Endodermal cell (in vitro differentiated cells): ENCODE results near the gene ARCN1. TPM values are rescaled to one million over a fixed set of nuclear protein-coding genes. Genes with fewer than 3 reads are reported as not detected.
"Not testable (repeated sequence)": the region's sequence is repeated elsewhere in the genome, so short reads cannot be mapped to it uniquely, and the experiment has no call there.

Experiments used
- DNase-seq: peaks from one replicate; pipeline ENCODE4 v3.0.0-alpha.2; 2017
- H3K27ac ChIP-seq: 2 replicates; pipeline ENCODE4 v1.5.1; 2013; ENCODE audit warnings: mild to moderate bottlenecking, low read depth, low read length, moderate library complexity
- H3K27me3 ChIP-seq: 2 replicates; pipeline ENCODE4 v1.6.1; 2013; ENCODE audit warnings: mild to moderate bottlenecking, low read length, moderate library complexity; ENCODE audit not compliant: insufficient read depth, control insufficient read depth, poor library complexity, severe bottlenecking
- H3K36me3 ChIP-seq: 2 replicates; pipeline ENCODE4 v1.7.0; 2013; ENCODE audit warnings: mild to moderate bottlenecking, low read length, moderate library complexity; ENCODE audit not compliant: control insufficient read depth, insufficient read depth
- H3K4me1 ChIP-seq: one replicate; pipeline ENCODE4 v1.7.0; 2013; ENCODE audit warnings: low read length; ENCODE audit not compliant: control insufficient read depth, insufficient read depth
- H3K4me3 ChIP-seq: 2 replicates; pipeline ENCODE4 v1.5.1; 2013; ENCODE audit warnings: mild to moderate bottlenecking, low read length, moderate library complexity
- H3K9ac ChIP-seq: 2 replicates; pipeline ENCODE4 v1.6.1; 2013; ENCODE audit warnings: mild to moderate bottlenecking, low read length, moderate library complexity; ENCODE audit not compliant: poor library complexity, severe bottlenecking; ENCODE audit errors: extremely low read depth
- H3K9me3 ChIP-seq: 2 replicates; pipeline ENCODE4 v1.6.1; 2013; ENCODE audit warnings: mild to moderate bottlenecking, low read length, moderate library complexity; ENCODE audit not compliant: control insufficient read depth
- H3K27ac Mint-ChIP-seq: 2 replicates; pipeline ENCODE4 v1.8.0; 2020; ENCODE audit warnings: mixed read lengths
- H3K27me3 Mint-ChIP-seq: 2 replicates; pipeline ENCODE4 v1.8.0; 2021; ENCODE audit warnings: mild to moderate bottlenecking, mixed read lengths; ENCODE audit not compliant: insufficient read depth
- H3K36me3 Mint-ChIP-seq: 2 replicates; pipeline ENCODE4 v1.8.0; 2020; ENCODE audit warnings: low read depth, mixed read lengths
- H3K4me1 Mint-ChIP-seq: 2 replicates; pipeline ENCODE4 v1.8.0; 2020; ENCODE audit warnings: mixed read lengths
- H3K4me3 Mint-ChIP-seq: 2 replicates; pipeline ENCODE4 v1.8.0; 2020; ENCODE audit warnings: mild to moderate bottlenecking, moderate library complexity, mixed read lengths
- H3K9me3 Mint-ChIP-seq: 2 replicates; pipeline ENCODE4 v1.8.0; 2020; ENCODE audit warnings: mild to moderate bottlenecking, mixed read lengths
- WGBS, 2 experiments: methylation state at CpG; one replicate each; pipeline versions ENCODE4 v1.1.5 to v1.1.7; 2013; ENCODE audit warnings: missing lambda C conversion rate in 2 of 2, mixed read lengths in 1 of 2; ENCODE audit not compliant: insufficient coverage in 1 of 2, insufficient read length in 1 of 2; 5-methylcytosine and 5-hydroxymethylcytosine counted together
- total RNA-seq, 2 donors: library from RNA; stranded (reverse); fragmentation: NEBNext Ultra II Directional in 1 of 2; extraction: Animal tissue kit (Norgen Biotek cat#: 25700) in 1 of 2; gene quantifications; 2 replicates in 1 of 2; 3 replicates in 1 of 2; pipeline ENCODE4 v1.2.1, GENCODE V29; 2021
- TF ChIP-seq, protein P1 (sequence below): fragments of 200-600 bp; sonication (generic); conservative IDR thresholded peaks from 2 replicates; pipeline ENCODE4 v1.5.0; 2021; ENCODE audit warnings: antibody characterized with exemption, mild to moderate bottlenecking

ARCN1 gene
- total RNA-seq, 2 donors from 2014 or later = 130 to 161 TPM

DNA sequence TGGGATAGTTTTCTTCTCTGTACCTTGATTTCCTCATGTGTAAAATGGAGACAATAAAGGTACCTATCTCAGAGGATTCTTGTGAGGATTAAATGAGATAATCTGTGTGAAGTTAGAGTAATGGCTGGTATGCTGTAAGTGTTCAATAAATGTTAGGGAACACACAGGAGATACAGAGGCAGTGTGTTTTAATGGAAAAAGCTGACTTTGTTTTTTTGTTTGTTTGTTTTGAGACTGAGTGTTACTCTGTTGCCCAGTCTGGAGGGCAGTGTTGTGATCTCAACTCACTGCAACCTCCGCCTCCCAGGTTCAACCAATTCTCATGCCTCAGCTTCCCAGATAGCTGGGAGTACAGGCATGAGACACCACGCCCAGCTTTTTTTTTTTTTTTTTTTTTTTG is 2.5 kb upstream of the ARCN1 start:
- TF ChIP-seq, protein P1, sequence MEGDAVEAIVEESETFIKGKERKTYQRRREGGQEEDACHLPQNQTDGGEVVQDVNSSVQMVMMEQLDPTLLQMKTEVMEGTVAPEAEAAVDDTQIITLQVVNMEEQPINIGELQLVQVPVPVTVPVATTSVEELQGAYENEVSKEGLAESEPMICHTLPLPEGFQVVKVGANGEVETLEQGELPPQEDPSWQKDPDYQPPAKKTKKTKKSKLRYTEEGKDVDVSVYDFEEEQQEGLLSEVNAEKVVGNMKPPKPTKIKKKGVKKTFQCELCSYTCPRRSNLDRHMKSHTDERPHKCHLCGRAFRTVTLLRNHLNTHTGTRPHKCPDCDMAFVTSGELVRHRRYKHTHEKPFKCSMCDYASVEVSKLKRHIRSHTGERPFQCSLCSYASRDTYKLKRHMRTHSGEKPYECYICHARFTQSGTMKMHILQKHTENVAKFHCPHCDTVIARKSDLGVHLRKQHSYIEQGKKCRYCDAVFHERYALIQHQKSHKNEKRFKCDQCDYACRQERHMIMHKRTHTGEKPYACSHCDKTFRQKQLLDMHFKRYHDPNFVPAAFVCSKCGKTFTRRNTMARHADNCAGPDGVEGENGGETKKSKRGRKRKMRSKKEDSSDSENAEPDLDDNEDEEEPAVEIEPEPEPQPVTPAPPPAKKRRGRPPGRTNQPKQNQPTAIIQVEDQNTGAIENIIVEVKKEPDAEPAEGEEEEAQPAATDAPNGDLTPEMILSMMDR = no peak
- H3K4me1 Mint-ChIP-seq = peaks cover 14% of the 10 kb centered on the region

DNA sequence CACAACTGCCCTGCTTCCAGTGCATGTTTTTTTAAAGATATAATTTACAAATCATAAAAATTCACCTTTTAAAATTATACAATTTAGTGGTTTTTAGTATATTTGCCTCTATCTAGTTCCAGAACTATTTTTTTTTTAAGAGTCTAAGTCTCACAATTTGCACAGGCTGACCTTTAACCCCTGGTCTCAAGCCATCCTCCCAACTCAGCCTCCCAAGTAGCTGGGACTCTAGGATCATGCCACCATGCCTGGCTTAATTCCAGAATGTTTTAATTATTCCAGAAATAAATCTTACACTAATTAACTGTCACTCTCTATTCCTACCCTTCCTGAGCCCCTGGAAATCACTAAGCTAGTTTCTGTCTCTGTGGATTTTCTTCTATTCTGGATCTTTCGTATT is 1.4 kb upstream of the ARCN1 start:
- Histone ChIP-seq H3K9me3 (no peaks in the 10 kb centered on the region), H3K9ac (no peak overlapping the region), H3K4me1 (no peaks in the 10 kb centered on the region), H3K4me3 (no peak overlapping the region), H3K36me3 (peaks cover 8% of the 10 kb centered on the region), H3K27me3 (no peaks in the 10 kb centered on the region), H3K27ac (no peak overlapping the region)
- no peak for DNase-seq
- peaks cover 4% of the 10 kb centered on the region for H3K36me3 Mint-ChIP-seq
- WGBS, 2 experiments = 97 to 100% methylated on average over 1 of the region's 1 CpG
- peak overlapping the region; percentile 94 for H3K4me3 Mint-ChIP-seq
- peaks cover 12% of the 10 kb centered on the region for H3K4me1 Mint-ChIP-seq
- no peaks in the 10 kb centered on the region for H3K27me3 Mint-ChIP-seq
- no peak overlapping the region for H3K27ac Mint-ChIP-seq
- TF ChIP-seq, protein P1 = no peak
- no peaks in the 10 kb centered on the region for H3K9me3 Mint-ChIP-seq

More for the DNA sequence above, 2.5 kb upstream of the ARCN1 start:
- Histone ChIP-seq H3K9ac (no peak overlapping the region), H3K27ac (no peak overlapping the region), H3K4me1 (no peaks in the 10 kb centered on the region), H3K27me3 (no peaks in the 10 kb centered on the region), H3K4me3 (no peak overlapping the region), H3K9me3 (no peaks in the 10 kb centered on the region), H3K36me3 (peaks cover 8% of the 10 kb centered on the region)
- Mint-ChIP-seq H3K27ac (no peak overlapping the region), H3K4me3 (no peak overlapping the region), H3K27me3 (no peaks in the 10 kb centered on the region), H3K9me3 (no peaks in the 10 kb centered on the region), H3K36me3 (peaks cover 2% of the 10 kb centered on the region)
- WGBS, 2 experiments = 75 to 100% methylated on average over 1 to 2 of the region's 2 CpGs
- no peak for DNase-seq

DNA sequence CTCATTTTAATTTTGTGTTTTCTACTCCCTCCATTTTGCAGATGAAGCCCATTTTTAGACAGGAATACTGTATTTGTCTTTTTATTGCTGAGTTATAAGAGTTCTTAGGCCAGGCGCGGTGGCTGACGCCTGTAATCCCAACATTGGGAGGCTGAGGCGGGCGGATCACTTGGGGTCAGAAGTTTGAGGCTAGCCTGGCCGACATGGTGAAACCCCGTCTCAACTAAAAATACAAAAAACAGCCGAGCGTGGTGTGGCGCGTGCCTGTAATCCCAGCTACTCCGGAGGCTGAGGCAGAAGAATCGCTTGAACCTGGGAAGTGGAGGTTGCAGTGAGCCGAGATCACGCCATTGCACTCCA is 528 bp upstream of the ARCN1 start:
- peak overlapping the region; percentile 98 for H3K4me3 ChIP-seq
- not testable (repeated sequence) for H3K9me3 ChIP-seq, H3K27me3 Mint-ChIP-seq, H3K27me3 ChIP-seq, H3K4me1 ChIP-seq, H3K36me3 ChIP-seq, H3K9me3 Mint-ChIP-seq, H3K27ac ChIP-seq, H3K36me3 Mint-ChIP-seq
- H3K4me1 Mint-ChIP-seq = peaks cover 12% of the 10 kb centered on the region
- WGBS, 2 experiments = 77 to 83% methylated on average over 13 to 14 of the region's 15 CpGs
- peak overlapping the region; percentile 94 for H3K4me3 Mint-ChIP-seq
- peak overlapping the region; percentile 90 for H3K27ac Mint-ChIP-seq
- H3K9ac ChIP-seq = peak overlapping the region; percentile 94
- DNase-seq = peak; percentile 55

DNA sequence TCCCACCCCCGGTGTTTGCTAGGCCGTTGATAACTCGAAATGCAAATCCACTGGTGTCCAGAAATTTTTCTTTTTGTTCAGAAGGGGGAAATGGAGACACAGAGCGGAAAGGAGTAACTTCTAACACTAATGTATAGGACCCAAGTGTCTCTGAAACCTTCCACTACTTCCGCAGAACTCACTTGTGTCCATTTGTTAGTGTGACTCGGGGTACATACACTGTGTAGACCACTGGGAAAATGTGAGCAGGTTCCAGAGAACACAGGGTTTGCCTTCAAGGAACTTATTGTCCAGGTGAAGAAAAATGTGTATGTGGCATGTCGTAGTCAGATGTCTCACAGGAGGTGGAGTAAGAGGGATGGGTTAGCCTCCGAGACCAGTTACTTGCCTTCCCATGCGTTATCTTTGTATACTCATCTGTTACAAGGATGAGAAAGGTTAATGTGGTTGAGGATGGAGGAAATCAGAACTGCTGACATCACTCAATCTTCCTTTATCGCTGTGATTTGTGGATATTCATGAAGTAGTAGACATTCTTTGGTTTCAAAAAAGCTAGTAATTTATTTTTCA is 857 bp downstream of the ARCN1 start:
- peaks cover 16% of the 10 kb centered on the region for H3K36me3 ChIP-seq
- peak overlapping the region; percentile 93 for H3K27ac ChIP-seq
- Mint-ChIP-seq H3K27me3 (no peaks in the 10 kb centered on the region), H3K4me3 (peak overlapping the region; percentile 94), H3K27ac (peak overlapping the region; percentile 90), H3K9me3 (no peaks in the 10 kb centered on the region), H3K4me1 (peaks cover 12% of the 10 kb centered on the region), H3K36me3 (peaks cover 12% of the 10 kb centered on the region)
- peak overlapping the region; percentile 98 for H3K4me3 ChIP-seq
- peak overlapping the region; percentile 94 for H3K9ac ChIP-seq
- H3K4me1 ChIP-seq = no peaks in the 10 kb centered on the region
- no peaks in the 10 kb centered on the region for H3K27me3 ChIP-seq
- peak; percentile 50 for DNase-seq
- 14 to 25% methylated on average over 6 to 10 of the region's 10 CpGs for WGBS, 2 experiments
- TF ChIP-seq, protein P1 = no peak
- H3K9me3 ChIP-seq = no peaks in the 10 kb centered on the region
